ENCODE measurements around the gene SYNGR3. TPM values are rescaled to one million over a fixed set of nuclear protein-coding genes. Genes with fewer than 3 reads are reported as not detected.
A peak's percentile ranks its signal among the peaks of the same experiment; 100 is the strongest.

Gene SYNGR3
- total and polyA plus RNA-seq, 2 donors (not counting 1 experiment from before 2014, with no cell fraction given), result 1.8 TPM

- Histone ChIP-seq H3K27ac (ENCODE audit: insufficient read depth, low read length) (no peak overlapping the region), H3K27me3 (ENCODE audit: control insufficient read depth, insufficient read depth, low read length) (no peaks in the 10 kb centered on the region), H3K36me3 (ENCODE audit: control insufficient read depth, insufficient read depth, low read length) (peaks cover 34% of the 10 kb centered on the region), H3K4me1 (ENCODE audit: control insufficient read depth, extremely low read depth, insufficient read depth, low read length) (peaks cover 19% of the 10 kb centered on the region), H4K20me1 (ENCODE audit: control insufficient read depth, extremely low read depth, insufficient read depth, low read length) (no peaks in the 10 kb centered on the region), H3K79me2 (ENCODE audit: control insufficient read depth, insufficient read depth, low read length) (peaks cover 69% of the 10 kb centered on the region), H3K4me2 (ENCODE audit: extremely low read depth, insufficient read depth, low read length) (no peak overlapping the region), H3K4me3 (replicated peaks in 1 of 4; ENCODE audit: control extremely low read depth in 1 of 4, insufficient read depth in 1 of 4, low read depth in 3 of 4, low read length in 4 of 4) (no peak overlapping the region), H3K9ac (ENCODE audit: insufficient read depth, low read length) (no peak overlapping the region), H3K9me3 (ENCODE audit: control insufficient read depth, insufficient read depth, low read depth, low read length) (no peaks in the 10 kb centered on the region), H2AFZ (ENCODE audit: low read length) (no peak overlapping the region)
- no peak for DNase-seq (ENCODE audit: low read depth in 2 of 2)
- TF ChIP-seq EZH2 (IDR thresholded peaks at IDR 0.05; ENCODE audit: low read length, missing control alignments) (no peak), CTCF (conservative IDR thresholded peaks at IDR 0.05 in 1 of 2, IDR thresholded peaks at IDR 0.05 in 1 of 2; ENCODE audit: low read depth in 1 of 2, low read length in 2 of 2) (no peak)
Measured at GRCh38 chr16:2004795-2005517, 15.2 kb downstream of the SYNGR3 start.

GRCh38 chr16:2005646-2006045 lies 15.9 kb downstream of the SYNGR3 start:
- DNase-seq (ENCODE audit: low read depth in 2 of 2), result no peak
- H3K27ac ChIP-seq (ENCODE audit: insufficient read depth, low read length), result no peak overlapping the region
- TF ChIP-seq EZH2 (IDR thresholded peaks at IDR 0.05; ENCODE audit: low read length, missing control alignments) (no peak), CTCF (conservative IDR thresholded peaks at IDR 0.05 in 1 of 2, IDR thresholded peaks at IDR 0.05 in 1 of 2; ENCODE audit: low read depth in 1 of 2, low read length in 2 of 2) (no peak)
- H3K4me3 ChIP-seq (replicated peaks in 1 of 4; ENCODE audit: control extremely low read depth in 1 of 4, insufficient read depth in 1 of 4, low read depth in 3 of 4, low read length in 4 of 4), result no peak overlapping the region
- no peak overlapping the region for H3K4me2 ChIP-seq (ENCODE audit: extremely low read depth, insufficient read depth, low read length)
- no peaks in the 10 kb centered on the region for H3K9me3 ChIP-seq (ENCODE audit: control insufficient read depth, insufficient read depth, low read depth, low read length)
- H4K20me1 ChIP-seq (ENCODE audit: control insufficient read depth, extremely low read depth, insufficient read depth, low read length), result no peaks in the 10 kb centered on the region
- H3K4me1 ChIP-seq (ENCODE audit: control insufficient read depth, extremely low read depth, insufficient read depth, low read length), result peaks cover 24% of the 10 kb centered on the region
- no peaks in the 10 kb centered on the region for H3K27me3 ChIP-seq (ENCODE audit: control insufficient read depth, insufficient read depth, low read length)
- no peak overlapping the region for H3K9ac ChIP-seq (ENCODE audit: insufficient read depth, low read length)
- peaks cover 72% of the 10 kb centered on the region for H3K79me2 ChIP-seq (ENCODE audit: control insufficient read depth, insufficient read depth, low read length)
- peaks cover 29% of the 10 kb centered on the region for H3K36me3 ChIP-seq (ENCODE audit: control insufficient read depth, insufficient read depth, low read length)
- H2AFZ ChIP-seq (ENCODE audit: low read length), result no peak overlapping the region

DNA sequence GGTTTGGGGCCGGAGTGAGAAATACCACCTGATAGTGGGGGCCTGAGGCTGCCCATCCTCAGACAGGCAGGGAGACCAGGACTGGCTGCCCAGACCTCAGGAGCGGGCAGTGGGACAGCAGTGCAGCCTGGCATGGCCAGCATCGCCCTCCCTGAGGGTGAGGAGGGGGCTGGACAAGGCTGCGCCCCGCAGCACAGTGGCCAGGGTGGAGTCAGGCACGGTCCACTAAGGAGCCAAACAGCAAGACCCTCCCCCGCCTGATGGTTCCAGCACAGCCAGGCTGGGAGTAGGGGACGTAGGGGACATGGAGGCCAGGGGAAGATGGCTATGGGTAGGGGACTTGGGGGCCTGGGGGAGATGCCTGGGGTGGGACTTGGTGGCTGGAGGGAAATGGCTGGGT lies 16.5 kb downstream of the SYNGR3 start:
- Histone ChIP-seq H4K20me1 (ENCODE audit: control insufficient read depth, extremely low read depth, insufficient read depth, low read length) (no peaks in the 10 kb centered on the region), H3K4me1 (ENCODE audit: control insufficient read depth, extremely low read depth, insufficient read depth, low read length) (peaks cover 24% of the 10 kb centered on the region), H3K4me2 (ENCODE audit: extremely low read depth, insufficient read depth, low read length) (no peak overlapping the region), H3K4me3 (replicated peaks in 1 of 4; ENCODE audit: control extremely low read depth in 1 of 4, insufficient read depth in 1 of 4, low read depth in 3 of 4, low read length in 4 of 4) (no peak overlapping the region), H3K27ac (ENCODE audit: insufficient read depth, low read length) (peak overlapping the region; percentile 8), H3K27me3 (ENCODE audit: control insufficient read depth, insufficient read depth, low read length) (no peaks in the 10 kb centered on the region), H3K9me3 (ENCODE audit: control insufficient read depth, insufficient read depth, low read depth, low read length) (no peaks in the 10 kb centered on the region), H3K36me3 (ENCODE audit: control insufficient read depth, insufficient read depth, low read length) (peaks cover 24% of the 10 kb centered on the region), H3K9ac (ENCODE audit: insufficient read depth, low read length) (no peak overlapping the region), H2AFZ (ENCODE audit: low read length) (no peak overlapping the region), H3K79me2 (ENCODE audit: control insufficient read depth, insufficient read depth, low read length) (peaks cover 72% of the 10 kb centered on the region)
- no peak for DNase-seq (ENCODE audit: low read depth in 2 of 2)
- TF ChIP-seq EZH2 (IDR thresholded peaks at IDR 0.05; ENCODE audit: low read length, missing control alignments), result no peak
- no peak for TF ChIP-seq CTCF (conservative IDR thresholded peaks at IDR 0.05 in 1 of 2, IDR thresholded peaks at IDR 0.05 in 1 of 2; ENCODE audit: low read depth in 1 of 2, low read length in 2 of 2)

All from fibroblast of lung (primary cell).